IPS DF 6.9 (cell line): ENCODE results near the gene AVP.
"Not testable (repeated sequence)": the region's sequence is repeated elsewhere in the genome, so short reads cannot be mapped to it uniquely, and the experiment has no call there.

ENCODE experiments used
- DNase-seq: peaks from one replicate; pipeline ENCODE4 v3.0.0-alpha.2; 2013; ENCODE audit warnings: low read depth, low spot score
- H3K27ac ChIP-seq: one replicate; pipeline ENCODE4 v1.5.1; 2013; ENCODE audit warnings: low read length, control low read depth
- H3K27me3 ChIP-seq: 2 replicates; pipeline ENCODE4 v1.6.1; 2013; ENCODE audit warnings: mild to moderate bottlenecking, low read length; ENCODE audit not compliant: control insufficient read depth, insufficient read depth
- H3K36me3 ChIP-seq: 2 replicates; pipeline ENCODE4 v1.6.1; 2013; ENCODE audit warnings: low read length; ENCODE audit not compliant: control insufficient read depth, insufficient read depth
- H3K4me1 ChIP-seq: 2 replicates; pipeline ENCODE4 v1.6.1; 2013; ENCODE audit warnings: low read length; ENCODE audit not compliant: control insufficient read depth, insufficient read depth
- H3K4me3 ChIP-seq: 2 replicates; pipeline ENCODE4 v1.5.1; 2013; ENCODE audit warnings: mild to moderate bottlenecking, low read length
- H3K9me3 ChIP-seq: 2 replicates; pipeline ENCODE4 v1.6.1; 2013; ENCODE audit warnings: low read length, inconsistent platforms; ENCODE audit not compliant: control insufficient read depth, insufficient read depth
- WGBS: extraction: QIAGEN DNeasy Blood & Tissue Kit; methylation state at CpG from one replicate; pipeline ENCODE4 v1.1.7; 2013; ENCODE audit warnings: mixed read lengths, missing lambda C conversion rate; ENCODE audit not compliant: insufficient read length, insufficient coverage; 5-methylcytosine and 5-hydroxymethylcytosine counted together

Gene AVP

GRCh38 chr20:3123542-3123941 lies 39.0 kb upstream of the AVP start:
- Histone ChIP-seq H3K4me1 (no peaks in the 10 kb centered on the region), H3K27me3 (no peaks in the 10 kb centered on the region), H3K9me3 (no peaks in the 10 kb centered on the region), H3K27ac (no peak overlapping the region), H3K36me3 (peaks cover 5% of the 10 kb centered on the region; the same call in 1 of the 2 replicates), H3K4me3 (no peak overlapping the region)
- WGBS = no CpG with 5 or more reads among the region's 1 CpG
- DNase-seq = no peak

- H3K4me1 ChIP-seq = no peaks in the 10 kb centered on the region
- no peaks in the 10 kb centered on the region for H3K9me3 ChIP-seq
- H3K36me3 ChIP-seq = peaks cover 5% of the 10 kb centered on the region; the same call in 1 of the 2 replicates
- no peaks in the 10 kb centered on the region for H3K27me3 ChIP-seq
- no peak for DNase-seq
- WGBS = no CpG with 5 or more reads among the region's 12 CpGs
- H3K27ac ChIP-seq = no peak overlapping the region
- no peak overlapping the region for H3K4me3 ChIP-seq
Measured at GRCh38 chr20:3121955-3122610, 37.6 kb upstream of the AVP start.

- H3K27me3 ChIP-seq = no peaks in the 10 kb centered on the region
- no peak for DNase-seq
- no peak overlapping the region for H3K27ac ChIP-seq
- WGBS = no CpG with 5 or more reads among the region's 11 CpGs
- no peaks in the 10 kb centered on the region for H3K4me1 ChIP-seq
- H3K9me3 ChIP-seq = no peaks in the 10 kb centered on the region
- peaks cover 5% of the 10 kb centered on the region; the same call in 1 of the 2 replicates for H3K36me3 ChIP-seq
- H3K4me3 ChIP-seq = no peak overlapping the region
Measured at GRCh38 chr20:3121271-3121911, 36.9 kb upstream of the AVP start.

- no peak for DNase-seq
- Histone ChIP-seq H3K27ac (no peak overlapping the region), H3K9me3 (no peaks in the 10 kb centered on the region), H3K4me1 (0 out of 2 replicates have a peak, but pooled peaks cover 2% of the 10 kb centered on the region), H3K4me3 (no peak overlapping the region; the same call in 1 of the 2 replicates), H3K36me3 (peaks cover 5% of the 10 kb centered on the region; the same call in 1 of the 2 replicates), H3K27me3 (no peaks in the 10 kb centered on the region)
- no CpG with 5 or more reads among the region's 5 CpGs for WGBS
Measured at GRCh38 chr20:3119044-3119443, 34.5 kb upstream of the AVP start.

GRCh38 chr20:3117839-3118379 lies 33.4 kb upstream of the AVP start:
- not testable (repeated sequence) for H3K27ac ChIP-seq, H3K9me3 ChIP-seq, H3K4me3 ChIP-seq, H3K27me3 ChIP-seq, H3K36me3 ChIP-seq, H3K4me1 ChIP-seq, DNase-seq
- WGBS = no CpG with 5 or more reads among the region's 14 CpGs

- Histone ChIP-seq H3K27ac (no peak overlapping the region), H3K9me3 (no peaks in the 10 kb centered on the region), H3K27me3 (no peaks in the 10 kb centered on the region), H3K36me3 (no peaks in the 10 kb centered on the region), H3K4me1 (peaks cover 2% of the 10 kb centered on the region; the same call in 1 of the 2 replicates), H3K4me3 (no peak overlapping the region)
- WGBS = no CpG with 5 or more reads among the region's 4 CpGs
- DNase-seq = no peak
Measured at GRCh38 chr20:3116341-3116740, 31.8 kb upstream of the AVP start.

GRCh38 chr20:3115190-3116107 lies 30.9 kb upstream of the AVP start:
- H3K9me3 ChIP-seq = no peaks in the 10 kb centered on the region
- WGBS = no CpG with 5 or more reads among the region's 30 CpGs
- no peaks in the 10 kb centered on the region for H3K36me3 ChIP-seq
- no peak overlapping the region for H3K4me3 ChIP-seq
- no peak for DNase-seq
- no peaks in the 10 kb centered on the region for H3K27me3 ChIP-seq
- peaks cover 2% of the 10 kb centered on the region; the same call in 1 of the 2 replicates for H3K4me1 ChIP-seq
- H3K27ac ChIP-seq = no peak overlapping the region

GRCh38 chr20:3111995-3112394 lies 27.5 kb upstream of the AVP start:
- WGBS = no CpG with 5 or more reads among the region's 2 CpGs
- no peak overlapping the region for H3K4me3 ChIP-seq
- H3K27me3 ChIP-seq = no peaks in the 10 kb centered on the region
- no peaks in the 10 kb centered on the region for H3K36me3 ChIP-seq
- H3K9me3 ChIP-seq = no peaks in the 10 kb centered on the region
- no peak for DNase-seq
- H3K4me1 ChIP-seq = peaks cover 2% of the 10 kb centered on the region; the same call in 1 of the 2 replicates
- no peak overlapping the region for H3K27ac ChIP-seq

- Histone ChIP-seq H3K27ac (no peak overlapping the region), H3K4me3 (no peak overlapping the region), H3K9me3 (no peaks in the 10 kb centered on the region), H3K36me3 (no peaks in the 10 kb centered on the region), H3K27me3 (no peaks in the 10 kb centered on the region), H3K4me1 (peaks cover 2% of the 10 kb centered on the region; the same call in 1 of the 2 replicates)
- no peak for DNase-seq
- no CpG with 5 or more reads among the region's 7 CpGs for WGBS
Measured at GRCh38 chr20:3111507-3111906, 27.0 kb upstream of the AVP start.
